ENCODE measurements around the gene CLDN1.
"Not testable (repeated sequence)": the region's sequence is repeated elsewhere in the genome, so short reads cannot be mapped to it uniquely, and the experiment has no call there.

CLDN1 gene

DNA sequence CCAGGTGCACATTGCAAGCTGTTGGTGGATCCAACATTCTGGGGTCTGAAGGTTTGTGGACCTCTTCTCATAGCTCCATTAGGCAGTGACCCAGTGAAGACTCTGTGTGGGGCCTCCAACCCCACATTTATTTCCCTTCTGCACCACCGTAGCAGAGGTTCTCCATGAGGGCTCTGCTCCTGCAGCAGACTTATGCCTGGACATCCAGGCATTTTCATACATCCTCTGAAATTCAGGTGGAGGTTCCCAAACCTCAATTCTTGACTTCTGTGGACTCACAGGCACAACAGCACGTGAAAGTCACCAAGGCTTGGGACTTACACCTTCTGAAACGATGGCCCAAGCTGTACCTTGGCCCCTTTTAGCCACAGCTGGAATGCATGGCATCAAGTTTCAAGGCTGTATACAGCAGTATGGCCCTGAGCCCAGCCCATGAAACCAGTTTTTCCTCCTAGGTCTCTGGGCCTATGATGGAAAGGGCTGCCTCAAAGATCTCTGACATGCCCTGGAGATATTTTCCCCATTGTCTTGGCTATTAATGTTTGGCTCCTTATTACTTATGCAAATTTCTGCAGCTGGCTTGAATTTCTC, 30.2 kb downstream of the CLDN1 start:
- DNase-seq (ENCODE audit: low spot score), result no peak

DNA sequence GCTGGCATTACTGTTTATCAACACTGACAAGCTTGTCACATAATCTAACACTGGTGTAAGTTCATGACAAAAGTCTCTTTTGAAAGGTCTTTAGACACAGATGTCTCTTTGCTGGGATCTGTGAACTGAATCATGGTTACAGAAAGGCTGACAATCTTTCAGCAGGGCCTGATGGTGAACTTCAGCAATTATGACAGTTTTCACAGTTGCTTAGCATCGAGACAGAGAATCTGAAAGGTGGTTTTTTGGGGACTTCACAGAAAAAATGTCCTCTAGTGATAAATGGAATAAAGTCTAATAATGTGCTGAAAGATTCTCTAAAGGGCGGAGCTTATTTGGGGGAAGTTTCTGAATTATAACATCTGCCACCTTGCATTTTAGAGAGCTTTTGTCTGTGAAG, 32.3 kb downstream of the CLDN1 start:
- DNase-seq (ENCODE audit: low spot score), result no peak

- DNase-seq (ENCODE audit: low spot score), result no peak
Measured at GRCh38 chr3:190288836-190289235, 33.4 kb downstream of the CLDN1 start.

GRCh38 chr3:190286014-190286413, 36.2 kb downstream of the CLDN1 start:
- no peak for DNase-seq (ENCODE audit: low spot score)

- no peak for DNase-seq (ENCODE audit: low spot score)
Measured at GRCh38 chr3:190281308-190282051, 40.8 kb downstream of the CLDN1 start.

- no peak for DNase-seq (ENCODE audit: low spot score)
Measured at GRCh38 chr3:190279690-190280089, 42.6 kb downstream of the CLDN1 start.

DNA sequence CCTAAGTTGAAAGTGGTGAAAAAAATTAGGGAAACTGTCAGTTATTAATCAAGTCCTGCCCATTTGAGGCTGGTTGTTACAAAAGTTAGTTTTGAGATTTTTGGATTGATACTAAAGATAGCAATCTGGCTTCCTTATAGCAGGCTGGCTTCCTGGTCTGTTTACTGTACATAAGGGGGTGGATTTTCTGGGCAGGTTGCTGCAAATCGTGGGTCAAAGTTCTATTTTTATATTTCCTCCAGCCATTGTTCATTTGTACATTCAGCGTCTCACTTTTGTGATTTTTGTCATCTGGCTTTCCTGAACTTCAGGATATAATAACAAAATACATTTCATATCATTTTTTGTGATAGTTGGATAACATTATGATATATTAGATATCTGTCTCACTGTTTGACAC, 49.5 kb downstream of the CLDN1 start:
- DNase-seq (ENCODE audit: low spot score), result no peak

GRCh38 chr3:190269101-190269500, 53.1 kb downstream of the CLDN1 start:
- no peak for DNase-seq (ENCODE audit: low spot score)

GRCh38 chr3:190267464-190267863, 54.8 kb downstream of the CLDN1 start:
- not testable (repeated sequence) for DNase-seq (ENCODE audit: low spot score)

DNA sequence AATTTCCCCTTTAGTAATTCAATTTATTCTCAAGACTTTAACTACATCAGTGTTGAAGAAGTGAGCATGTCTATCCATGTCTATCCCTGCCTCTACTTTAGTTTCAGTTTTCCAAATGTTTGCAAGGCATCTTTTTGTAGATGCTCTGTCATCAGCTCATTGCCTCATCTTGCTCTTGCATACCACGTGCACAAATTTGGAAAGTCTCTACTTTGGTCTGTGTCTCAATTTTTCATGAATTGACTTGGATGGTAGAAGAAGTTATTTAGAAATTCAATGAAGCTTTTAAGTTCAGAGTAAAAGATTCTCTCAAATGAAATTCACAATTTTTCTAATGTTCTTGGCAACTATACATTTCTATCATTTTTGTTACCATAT, 55.3 kb downstream of the CLDN1 start:
- DNase-seq (ENCODE audit: low spot score), result no peak

- no peak for DNase-seq (ENCODE audit: low spot score)
Measured at GRCh38 chr3:190266265-190266912, 55.9 kb downstream of the CLDN1 start.

GRCh38 chr3:190265796-190266195, 56.5 kb downstream of the CLDN1 start:
- no peak for DNase-seq (ENCODE audit: low spot score)

DNA sequence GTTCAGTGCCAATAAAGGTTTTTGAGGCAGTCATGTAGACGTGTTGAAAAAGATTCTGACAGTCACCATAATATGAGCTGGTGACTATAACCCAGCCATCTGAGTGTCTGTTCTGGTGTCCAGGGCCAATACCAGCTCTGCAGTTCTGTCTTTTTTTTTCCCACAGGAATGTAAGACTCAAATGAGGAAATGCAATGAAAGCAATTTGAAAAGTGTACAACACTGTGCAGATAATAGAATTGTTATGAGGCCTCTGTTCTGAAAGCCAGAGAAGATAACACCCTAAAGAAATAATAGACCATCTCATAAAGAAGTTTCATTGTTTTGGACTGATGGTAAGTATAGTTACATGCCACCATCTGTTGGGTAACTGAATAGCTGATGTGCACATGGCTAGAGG, 57.1 kb downstream of the CLDN1 start:
- DNase-seq (ENCODE audit: low spot score), result no peak

DNA sequence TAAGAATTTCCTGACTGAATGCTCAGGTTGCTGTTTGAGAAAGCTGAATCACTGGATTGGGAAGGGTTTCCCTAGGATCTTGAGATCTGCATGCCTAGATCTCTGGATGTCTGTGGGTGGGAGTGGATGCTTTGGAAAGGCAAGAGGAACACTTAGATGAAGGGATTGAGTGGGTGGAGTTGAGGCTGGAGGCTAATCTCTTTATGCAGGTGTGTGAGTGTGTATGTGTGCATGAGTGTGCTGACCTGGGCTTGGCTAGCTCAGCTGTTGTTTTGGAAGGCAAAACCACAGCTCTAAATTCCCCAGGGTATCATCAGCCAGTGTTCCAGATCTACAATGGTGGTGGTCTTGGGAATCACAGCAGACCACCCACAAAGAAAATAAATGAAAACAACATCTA, 60.5 kb downstream of the CLDN1 start:
- DNase-seq (ENCODE audit: low spot score), result no peak

- no peak for DNase-seq (ENCODE audit: low spot score)
Measured at GRCh38 chr3:190261015-190261414, 61.2 kb downstream of the CLDN1 start.

DNA sequence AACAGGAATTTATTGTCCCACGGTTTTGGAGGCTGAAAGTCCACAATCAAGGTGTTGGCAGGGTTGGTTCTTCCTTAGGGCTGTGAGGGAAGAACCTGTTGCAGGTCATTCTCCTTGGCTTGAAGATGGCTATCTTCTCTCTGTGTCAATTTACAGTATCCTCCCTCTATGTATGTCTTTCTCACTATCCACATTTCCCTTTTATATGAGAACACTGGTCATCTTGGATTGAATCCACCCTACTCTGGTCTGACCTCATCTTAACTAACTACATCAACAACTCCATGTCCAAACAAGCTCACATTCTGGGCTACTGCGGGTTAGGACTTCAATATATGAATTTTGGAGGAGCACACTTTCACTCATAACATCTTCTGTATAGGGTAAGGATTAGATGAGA, 61.9 kb downstream of the CLDN1 start:
- no peak for DNase-seq (ENCODE audit: low spot score)

DNA sequence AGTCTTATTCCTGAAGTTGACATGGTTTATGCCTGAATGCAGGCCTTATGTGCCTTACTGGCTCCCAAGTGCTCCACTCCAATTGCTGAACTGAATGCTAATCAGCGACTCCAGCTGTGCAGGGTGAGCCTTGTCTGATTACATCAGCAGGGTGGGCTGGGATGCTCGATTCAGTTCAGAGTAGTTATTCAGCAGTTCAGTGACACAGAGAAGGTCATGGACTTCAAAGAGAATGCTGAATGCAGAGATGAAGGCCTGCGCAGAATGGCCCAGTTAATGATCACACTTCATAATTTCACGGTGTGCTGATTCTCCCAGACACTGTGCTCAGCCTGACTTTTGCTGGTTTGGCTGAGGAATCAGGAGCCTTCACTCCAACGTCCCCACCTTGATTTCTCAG, 63.6 kb downstream of the CLDN1 start:
- no peak for DNase-seq (ENCODE audit: low spot score)
